K562 (cell line): ENCODE results near the gene RNF114. TPM values are rescaled to one million over a fixed set of nuclear protein-coding genes. Genes with fewer than 3 reads are reported as not detected.
A peak's percentile ranks its signal among the peaks of the same experiment; 100 is the strongest.

Experiments
- DIDO1 ChIP-seq: fragments of 450-650 bp; IDR thresholded peaks from 2 replicates; pipeline ENCODE4 v1.6.1; 2016; ENCODE audit warnings: low read depth, missing biosample characterization, missing genetic modification characterization
- ELF1 ChIP-seq: fragments of 200-800 bp; sonication (Bioruptor generic); IDR thresholded peaks from 2 replicates; pipeline ENCODE4 v1.6.1; 2016; ENCODE audit warnings: missing genetic modification characterization, missing compliant biosample characterization
- EP400 ChIP-seq: fragments of 450-650 bp; IDR thresholded peaks from 2 replicates; pipeline ENCODE4 v1.6.1; 2017; ENCODE audit warnings: antibody characterized with exemption, mild to moderate bottlenecking, moderate library complexity
- GATAD2B ChIP-seq: fragments of 450-650 bp; IDR thresholded peaks from 2 replicates; pipeline ENCODE4 v1.6.1; 2017; ENCODE audit warnings: mild to moderate bottlenecking, borderline replicate concordance
- IRF2 ChIP-seq: sonication (generic); formaldehyde crosslinking; IDR thresholded peaks from 2 replicates; pipeline ENCODE4 v1.8.1; 2022; ENCODE audit warnings: mild to moderate bottlenecking, missing genetic modification reagents
- MAZ ChIP-seq, 2 experiments: fragments of 450-650 bp in 1 of 2; sonication (generic) in 1 of 2; formaldehyde crosslinking; IDR thresholded peaks in 1 of 2; conservative IDR thresholded peaks in 1 of 2; 2 replicates each; pipeline versions ENCODE4 v1.4.0 to v1.5.0; 2020; ENCODE audit warnings: mild to moderate bottlenecking in 1 of 2, missing genetic modification reagents in 1 of 2
- NEUROD1 ChIP-seq: fragments of 150-350 bp; IDR thresholded peaks from 2 replicates; pipeline ENCODE4 v1.6.1; 2014; ENCODE audit warnings: borderline replicate concordance, low read length, low read depth; ENCODE audit not compliant: partially characterized antibody
- RBFOX2 ChIP-seq: fragments of 200-400 bp; formaldehyde crosslinking; IDR thresholded peaks from 2 replicates; pipeline ENCODE4 v1.6.1; 2017; ENCODE audit warnings: low read depth, mild to moderate bottlenecking, low read length, moderate library complexity
- RBM39 ChIP-seq: fragments of 200-400 bp; formaldehyde crosslinking; optimal IDR thresholded peaks from 2 replicates; pipeline ENCODE3; 2018; ENCODE audit warnings: low read depth, low read length
- RCOR1 ChIP-seq, 2 experiments: IDR thresholded peaks; 2 replicates each; pipeline ENCODE4 v1.6.1; 2012; ENCODE audit warnings: low read depth in 2 of 2, low read length in 2 of 2, borderline replicate concordance in 1 of 2, improper control_type of control experiment in 1 of 2
- RFX1 ChIP-seq: fragments of 450-650 bp; IDR thresholded peaks from 2 replicates; pipeline ENCODE4 v1.6.1; 2016; ENCODE audit warnings: mild to moderate bottlenecking, moderate library complexity
- TAF7 ChIP-seq: fragments of 450-650 bp; IDR thresholded peaks from 2 replicates; pipeline ENCODE4 v1.6.1; 2016; ENCODE audit warnings: missing genetic modification characterization, missing compliant biosample characterization
- ZKSCAN1 ChIP-seq: fragments of 150-350 bp; IDR thresholded peaks from 2 replicates; pipeline ENCODE4 v1.6.1; 2016; ENCODE audit warnings: low read depth, low read length
- ZNF175 ChIP-seq: fragments of 200-800 bp; sonication (Bioruptor generic); IDR thresholded peaks from 2 replicates; pipeline ENCODE4 v1.6.1; 2016; ENCODE audit warnings: low read depth, mild to moderate bottlenecking, missing genetic modification characterization, missing compliant biosample characterization
- ZNF224 ChIP-seq: sonication (generic); formaldehyde crosslinking; IDR thresholded peaks from 2 replicates; pipeline ENCODE4 v1.8.0; 2022; ENCODE audit warnings: mild to moderate bottlenecking, missing genetic modification reagents
- ZNF347 ChIP-seq: fragments of 450-650 bp; formaldehyde crosslinking; IDR thresholded peaks from 2 replicates; pipeline ENCODE4 v1.4.0; 2020; ENCODE audit warnings: low read depth, mild to moderate bottlenecking, moderate library complexity
- ZNF444 ChIP-seq: fragments of 250-450 bp; sonication (Bioruptor Pico); IDR thresholded peaks from 2 replicates; pipeline ENCODE4 v1.4.0; 2020; ENCODE audit warnings: mild to moderate bottlenecking, moderate library complexity
- ZNF707 ChIP-seq: fragments of 250-450 bp; sonication (Bioruptor Pico); conservative IDR thresholded peaks from 2 replicates; pipeline ENCODE4 v1.8.0; 2022; ENCODE audit warnings: inconsistent platforms, mild to moderate bottlenecking, moderate library complexity
- polyA plus RNA-seq, 8 experiments: library from polyadenylated mRNA; depleted of rRNA in 4 of 8; stranded (reverse) in 5 of 8; unstranded in 3 of 8; fragments of >200 nt; fragmentation: Nextera tagmentation in 2 of 8; fragmentation: Illumina TruSeq in 1 of 8; extraction: Ambion mirVana in 2 of 8; extraction: Trizol in 1 of 8; gene quantifications; 2 replicates each; pipeline versions ENCODE4 v1.2.1 to v1.2.3, GENCODE V29; 2011 to 2014; ENCODE audit warnings: inconsistent platforms in 1 of 8, missing spikeins in 1 of 8
- total RNA-seq, 7 experiments: library from RNA; depleted of rRNA in 6 of 7; stranded (reverse); fragments of >200 nt in 6 of 7; fragmentation: Illumina TruSeq in 2 of 7; extraction: Trizol in 2 of 7; gene quantifications; 2 replicates each; pipeline versions ENCODE4 v1.2.1 to v1.2.3, GENCODE V29; 2011 to 2021; ENCODE audit warnings: low replicate concordance in 1 of 7
- TF ChIP-seq, protein P1 (sequence below): fragments of 450-650 bp; IDR thresholded peaks from 2 replicates; pipeline ENCODE4 v1.6.1; 2017; ENCODE audit warnings: antibody characterized with exemption, mild to moderate bottlenecking
- TF ChIP-seq, protein P2 (sequence below): sonication (generic); formaldehyde crosslinking; IDR thresholded peaks from 2 replicates; pipeline ENCODE4 v1.9.0; 2022; ENCODE audit warnings: mild to moderate bottlenecking, missing genetic modification reagents
- TF ChIP-seq, protein P3 (sequence below): sonication (generic); formaldehyde crosslinking; IDR thresholded peaks from 2 replicates; pipeline ENCODE4 v1.8.1; 2023; ENCODE audit warnings: mild to moderate bottlenecking, missing genetic modification reagents

RNF114 gene
- total and polyA plus RNA-seq, 9 of the 15 experiments (the other 6 are each of a cell fraction or from before 2014, with no cell fraction given) = 38.6 to 111 (median 62.6) TPM

DNA sequence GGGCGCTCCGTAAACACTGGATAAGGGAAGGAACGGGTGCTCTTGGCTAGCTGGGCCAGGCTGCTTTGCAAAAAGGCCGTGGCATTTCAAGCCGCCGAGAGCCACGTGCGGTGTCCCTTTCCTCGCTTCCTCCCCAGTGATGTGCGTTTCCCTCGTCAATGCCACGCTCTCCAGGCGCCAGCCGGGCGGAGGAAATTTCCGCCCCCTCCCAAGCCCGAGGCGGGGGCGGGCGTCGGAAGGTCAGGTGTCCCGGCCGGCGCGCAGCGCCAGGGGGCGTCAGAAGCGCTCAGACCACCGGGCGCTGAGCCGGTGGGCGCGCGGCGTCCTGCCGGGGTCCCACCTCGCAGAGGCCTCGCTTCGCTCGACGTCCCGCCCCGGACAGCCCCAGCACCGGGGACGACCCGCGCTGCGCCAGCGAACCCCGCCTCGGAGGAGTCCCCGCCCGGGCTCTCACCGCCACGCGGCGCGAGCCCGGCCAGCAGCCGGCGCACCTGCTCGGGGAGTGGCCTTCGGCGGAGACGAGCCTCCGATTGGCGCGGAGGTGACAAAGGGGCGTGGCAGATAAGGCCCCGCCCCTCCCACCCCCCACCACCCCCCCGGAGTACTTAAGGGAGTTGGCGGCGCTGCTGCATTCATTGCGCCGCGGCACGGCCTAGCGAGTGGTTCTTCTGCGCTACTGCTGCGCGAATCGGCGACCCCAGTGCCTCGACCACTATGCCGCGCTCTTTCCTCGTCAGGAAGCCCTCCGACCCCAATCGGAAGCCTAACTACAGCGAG is 46.3 kb downstream of the RNF114 start, which contains the start of gene SNAI1 (continued):
- TF ChIP-seq, protein P1, sequence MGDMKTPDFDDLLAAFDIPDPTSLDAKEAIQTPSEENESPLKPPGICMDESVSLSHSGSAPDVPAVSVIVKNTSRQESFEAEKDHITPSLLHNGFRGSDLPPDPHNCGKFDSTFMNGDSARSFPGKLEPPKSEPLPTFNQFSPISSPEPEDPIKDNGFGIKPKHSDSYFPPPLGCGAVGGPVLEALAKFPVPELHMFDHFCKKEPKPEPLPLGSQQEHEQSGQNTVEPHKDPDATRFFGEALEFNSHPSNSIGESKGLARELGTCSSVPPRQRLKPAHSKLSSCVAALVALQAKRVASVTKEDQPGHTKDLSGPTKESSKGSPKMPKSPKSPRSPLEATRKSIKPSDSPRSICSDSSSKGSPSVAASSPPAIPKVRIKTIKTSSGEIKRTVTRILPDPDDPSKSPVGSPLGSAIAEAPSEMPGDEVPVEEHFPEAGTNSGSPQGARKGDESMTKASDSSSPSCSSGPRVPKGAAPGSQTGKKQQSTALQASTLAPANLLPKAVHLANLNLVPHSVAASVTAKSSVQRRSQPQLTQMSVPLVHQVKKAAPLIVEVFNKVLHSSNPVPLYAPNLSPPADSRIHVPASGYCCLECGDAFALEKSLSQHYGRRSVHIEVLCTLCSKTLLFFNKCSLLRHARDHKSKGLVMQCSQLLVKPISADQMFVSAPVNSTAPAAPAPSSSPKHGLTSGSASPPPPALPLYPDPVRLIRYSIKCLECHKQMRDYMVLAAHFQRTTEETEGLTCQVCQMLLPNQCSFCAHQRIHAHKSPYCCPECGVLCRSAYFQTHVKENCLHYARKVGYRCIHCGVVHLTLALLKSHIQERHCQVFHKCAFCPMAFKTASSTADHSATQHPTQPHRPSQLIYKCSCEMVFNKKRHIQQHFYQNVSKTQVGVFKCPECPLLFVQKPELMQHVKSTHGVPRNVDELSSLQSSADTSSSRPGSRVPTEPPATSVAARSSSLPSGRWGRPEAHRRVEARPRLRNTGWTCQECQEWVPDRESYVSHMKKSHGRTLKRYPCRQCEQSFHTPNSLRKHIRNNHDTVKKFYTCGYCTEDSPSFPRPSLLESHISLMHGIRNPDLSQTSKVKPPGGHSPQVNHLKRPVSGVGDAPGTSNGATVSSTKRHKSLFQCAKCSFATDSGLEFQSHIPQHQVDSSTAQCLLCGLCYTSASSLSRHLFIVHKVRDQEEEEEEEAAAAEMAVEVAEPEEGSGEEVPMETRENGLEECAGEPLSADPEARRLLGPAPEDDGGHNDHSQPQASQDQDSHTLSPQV = peak; percentile 98
- TF ChIP-seq ZKSCAN1 = no peak
- TF ChIP-seq, protein P2, sequence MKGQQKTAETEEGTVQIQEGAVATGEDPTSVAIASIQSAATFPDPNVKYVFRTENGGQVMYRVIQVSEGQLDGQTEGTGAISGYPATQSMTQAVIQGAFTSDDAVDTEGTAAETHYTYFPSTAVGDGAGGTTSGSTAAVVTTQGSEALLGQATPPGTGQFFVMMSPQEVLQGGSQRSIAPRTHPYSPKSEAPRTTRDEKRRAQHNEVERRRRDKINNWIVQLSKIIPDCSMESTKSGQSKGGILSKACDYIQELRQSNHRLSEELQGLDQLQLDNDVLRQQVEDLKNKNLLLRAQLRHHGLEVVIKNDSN (CRISPR knock-in tag) = peak; percentile 76
- TF ChIP-seq EP400 = peak; percentile 91
- TF ChIP-seq ELF1 (tag) = no peak
- no peak for TF ChIP-seq ZNF347
- 0 out of 2 replicates have a peak, but pooled peaks have one; percentile 81 for TF ChIP-seq ZNF224 (CRISPR knock-in tag)
- peak; percentile 97 for TF ChIP-seq RBM39
- peak; percentile 89; the same call in 1 of the 2 replicates for TF ChIP-seq ZNF175 (CRISPR knock-in tag)
- no peak for TF ChIP-seq ZNF707
- peak; percentile 92 for TF ChIP-seq TAF7 (tag)
- TF ChIP-seq DIDO1 = no peak
- no peak for TF ChIP-seq RFX1
- peak; percentile 98 for TF ChIP-seq RBFOX2
- no peak for TF ChIP-seq RCOR1 (IDR thresholded peaks at IDR 0.05; ENCODE audit: borderline replicate concordance in 1 of 2, low read depth in 2 of 2, low read length in 2 of 2)
- TF ChIP-seq, protein P3, sequence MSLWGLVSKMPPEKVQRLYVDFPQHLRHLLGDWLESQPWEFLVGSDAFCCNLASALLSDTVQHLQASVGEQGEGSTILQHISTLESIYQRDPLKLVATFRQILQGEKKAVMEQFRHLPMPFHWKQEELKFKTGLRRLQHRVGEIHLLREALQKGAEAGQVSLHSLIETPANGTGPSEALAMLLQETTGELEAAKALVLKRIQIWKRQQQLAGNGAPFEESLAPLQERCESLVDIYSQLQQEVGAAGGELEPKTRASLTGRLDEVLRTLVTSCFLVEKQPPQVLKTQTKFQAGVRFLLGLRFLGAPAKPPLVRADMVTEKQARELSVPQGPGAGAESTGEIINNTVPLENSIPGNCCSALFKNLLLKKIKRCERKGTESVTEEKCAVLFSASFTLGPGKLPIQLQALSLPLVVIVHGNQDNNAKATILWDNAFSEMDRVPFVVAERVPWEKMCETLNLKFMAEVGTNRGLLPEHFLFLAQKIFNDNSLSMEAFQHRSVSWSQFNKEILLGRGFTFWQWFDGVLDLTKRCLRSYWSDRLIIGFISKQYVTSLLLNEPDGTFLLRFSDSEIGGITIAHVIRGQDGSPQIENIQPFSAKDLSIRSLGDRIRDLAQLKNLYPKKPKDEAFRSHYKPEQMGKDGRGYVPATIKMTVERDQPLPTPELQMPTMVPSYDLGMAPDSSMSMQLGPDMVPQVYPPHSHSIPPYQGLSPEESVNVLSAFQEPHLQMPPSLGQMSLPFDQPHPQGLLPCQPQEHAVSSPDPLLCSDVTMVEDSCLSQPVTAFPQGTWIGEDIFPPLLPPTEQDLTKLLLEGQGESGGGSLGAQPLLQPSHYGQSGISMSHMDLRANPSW (CRISPR knock-in tag) = no peak
- peak; percentile 21; the same call in 1 of the 2 replicates for TF ChIP-seq ZNF444 (CRISPR knock-in tag)
- TF ChIP-seq MAZ (CRISPR knock-in tag; conservative IDR thresholded peaks at IDR 0.05 in 1 of 2, IDR thresholded peaks at IDR 0.05 in 1 of 2) = peak; percentile 88 to 96
- TF ChIP-seq IRF2 (CRISPR knock-in tag) = no peak
- peak; percentile 19 for TF ChIP-seq NEUROD1
- TF ChIP-seq GATAD2B = peak; percentile 80
